RWPE1 (cell line): ENCODE results near the gene PTPRN2.

Source experiments
- CTCF ChIA-PET: fragments of 350-600 bp; sonication (Branson Sonifier 250); formaldehyde crosslinking; extraction: SDS; loops from one replicate; lab custom pipeline; 2021; lab: Yijun Ruan, JAX
- POLR2A ChIA-PET: fragments of 400-600 bp; formaldehyde crosslinking; extraction: SDS; loops from one replicate; lab custom pipeline; 2020; ENCODE audit warnings: antibody characterized with exemption; ENCODE audit not compliant: low non-redundant PET; lab: Yijun Ruan, JAX
- DNase-seq: peaks from one replicate; pipeline ENCODE4 v3.0.0; 2012; ENCODE audit warnings: low spot score
- H3K27ac ChIP-seq: fragments of 450-650 bp; 2 replicates; pipeline ENCODE4 v1.5.1; 2017
- TF ChIP-seq, protein P1 (sequence below): fragments of 450-650 bp; conservative IDR thresholded peaks from 2 replicates; pipeline ENCODE4 v1.5.1; 2017; ENCODE audit warnings: low read depth, mild to moderate bottlenecking

PTPRN2 gene

GRCh38 chr7:158364451-158364850, 223.2 kb downstream of the PTPRN2 start:
- DNase-seq, result no peak
- ChIA-PET CTCF (no interaction called here), POLR2A (no interaction called here)
- TF ChIP-seq, protein P1, sequence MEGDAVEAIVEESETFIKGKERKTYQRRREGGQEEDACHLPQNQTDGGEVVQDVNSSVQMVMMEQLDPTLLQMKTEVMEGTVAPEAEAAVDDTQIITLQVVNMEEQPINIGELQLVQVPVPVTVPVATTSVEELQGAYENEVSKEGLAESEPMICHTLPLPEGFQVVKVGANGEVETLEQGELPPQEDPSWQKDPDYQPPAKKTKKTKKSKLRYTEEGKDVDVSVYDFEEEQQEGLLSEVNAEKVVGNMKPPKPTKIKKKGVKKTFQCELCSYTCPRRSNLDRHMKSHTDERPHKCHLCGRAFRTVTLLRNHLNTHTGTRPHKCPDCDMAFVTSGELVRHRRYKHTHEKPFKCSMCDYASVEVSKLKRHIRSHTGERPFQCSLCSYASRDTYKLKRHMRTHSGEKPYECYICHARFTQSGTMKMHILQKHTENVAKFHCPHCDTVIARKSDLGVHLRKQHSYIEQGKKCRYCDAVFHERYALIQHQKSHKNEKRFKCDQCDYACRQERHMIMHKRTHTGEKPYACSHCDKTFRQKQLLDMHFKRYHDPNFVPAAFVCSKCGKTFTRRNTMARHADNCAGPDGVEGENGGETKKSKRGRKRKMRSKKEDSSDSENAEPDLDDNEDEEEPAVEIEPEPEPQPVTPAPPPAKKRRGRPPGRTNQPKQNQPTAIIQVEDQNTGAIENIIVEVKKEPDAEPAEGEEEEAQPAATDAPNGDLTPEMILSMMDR, result no peak
- no peak overlapping the region for H3K27ac ChIP-seq

- POLR2A ChIA-PET, result no interaction called here
- TF ChIP-seq, protein P1, result no peak
- no peak overlapping the region for H3K27ac ChIP-seq
- no peak for DNase-seq
- CTCF ChIA-PET, result interaction anchor here (0.7 kb wide), 1 partner anchor 12 kb away, joined by 3 read pairs; no protein-coding TSS in a partner anchor
These were observed 224.4 kb downstream of the PTPRN2 start for GRCh38 chr7:158362912-158363905.

- DNase-seq, result no peak
- H3K27ac ChIP-seq, result no peak overlapping the region
- TF ChIP-seq, protein P1, result no peak
- CTCF ChIA-PET, result no interaction called here
- POLR2A ChIA-PET, result no interaction called here
These were observed 225.6 kb downstream of the PTPRN2 start for GRCh38 chr7:158362001-158362400.

- TF ChIP-seq, protein P1, result no peak
- no peak for DNase-seq
- ChIA-PET CTCF (no interaction called here), POLR2A (no interaction called here)
- no peak overlapping the region for H3K27ac ChIP-seq
These were observed 226.2 kb downstream of the PTPRN2 start for GRCh38 chr7:158361326-158361946.

- DNase-seq, result no peak
- POLR2A ChIA-PET, result no interaction called here
- TF ChIP-seq, protein P1, result no peak
- CTCF ChIA-PET, result no interaction called here
- no peak overlapping the region for H3K27ac ChIP-seq
These were observed 228.5 kb downstream of the PTPRN2 start for GRCh38 chr7:158358926-158359645.
